Esophagus squamous epithelium (tissue), 5 donors: ENCODE data around the gene KRTAP3-3. TPM values are rescaled to one million over a fixed set of nuclear protein-coding genes. Genes with fewer than 3 reads are reported as not detected.

Source experiments
- DNase-seq: peaks from one replicate; lab custom pipeline; 2025; lab: John Stamatoyannopoulos, UW
- H3K27ac ChIP-seq, 4 donors: fragments of 200-600 bp; sonication (generic); one replicate each; pipeline ENCODE4 v1.5.1; 2016 to 2019; ENCODE audit warnings: mild to moderate bottlenecking in 1 of 4
- H3K27me3 ChIP-seq, 4 donors: fragments of 200-600 bp; sonication (generic); 1 replicate in 3 of 4; 2 replicates in 1 of 4; pipeline versions ENCODE4 v1.5.1 to v1.6.0; 2017 to 2021; ENCODE audit warnings: antibody characterized with exemption in 1 of 4
- H3K36me3 ChIP-seq, 3 donors: fragments of 200-600 bp; sonication (generic); one replicate each; pipeline ENCODE4 v1.5.1; 2016 to 2019
- H3K4me1 ChIP-seq, 3 donors: fragments of 200-600 bp; sonication (generic); one replicate each; pipeline ENCODE4 v1.5.1; 2017 to 2019
- H3K4me3 ChIP-seq, 4 donors: fragments of 200-600 bp; sonication (generic); 1 replicate in 3 of 4; 2 replicates in 1 of 4; pipeline ENCODE4 v1.5.1; 2016 to 2019; ENCODE audit warnings: mild to moderate bottlenecking in 2 of 4, moderate library complexity in 1 of 4
- H3K9me3 ChIP-seq, 3 donors: fragments of 200-600 bp; sonication (generic); one replicate each; pipeline ENCODE4 v1.5.1; 2016 to 2019
- POLR2A ChIP-seq, 4 donors: fragments of 450-650 bp; IDR thresholded peaks; one replicate each; pipeline ENCODE4 v1.6.1; 2017; ENCODE audit warnings: antibody characterized with exemption in 4 of 4, mild to moderate bottlenecking in 4 of 4, moderate library complexity in 3 of 4
- WGBS, 2 donors: methylation state at CpG; one replicate each; pipeline ENCODE4 v1.1.5; 2018; 5-methylcytosine and 5-hydroxymethylcytosine counted together
- intact Hi-C: fragments of 100-400 bp; cut with DNase I; formaldehyde crosslinking; loops from one replicate; pipeline ENCODE4 v1.15.0; 2022
- total RNA-seq, 4 donors: library from RNA; depleted of rRNA; stranded (reverse); fragments of >200 nt; gene quantifications; one replicate each; pipeline ENCODE4 v1.1.0, GENCODE V29; 2016
- TF ChIP-seq, protein P1 (sequence below), 6 experiments: fragments of 450-650 bp in 4 of 6; fragments of 200-600 bp in 2 of 6; sonication (generic) in 2 of 6; IDR thresholded peaks; one replicate each; pipeline ENCODE4 v1.5.1; 2016 to 2019; ENCODE audit warnings: antibody characterized with exemption in 6 of 6, mild to moderate bottlenecking in 4 of 6, moderate library complexity in 4 of 6
- donor health status: DM: yes; HTN: yes; CAD: no.

KRTAP3-3 gene
- total RNA-seq, 4 donors from 2014 or later = not detected

DNA sequence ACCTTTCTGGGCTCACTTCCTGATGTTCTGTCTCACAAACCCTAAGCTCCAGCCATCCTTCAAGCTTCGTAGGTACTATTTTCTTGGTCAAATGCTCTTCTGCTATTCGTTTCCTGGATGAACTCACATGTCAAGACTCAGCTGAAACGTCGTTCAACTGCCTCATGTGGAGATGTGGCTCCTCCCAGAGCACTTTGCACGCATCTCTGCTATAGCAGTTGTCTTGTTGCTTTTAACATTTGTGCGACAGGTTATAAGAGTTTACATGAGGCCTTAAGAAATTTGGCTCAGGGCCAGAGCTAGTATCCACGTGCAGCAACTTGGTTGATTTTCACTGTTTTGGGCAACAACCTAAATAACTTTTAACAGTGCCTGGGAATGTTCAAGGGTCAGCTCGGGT lies 7.0 kb downstream of the KRTAP3-3 start:
- Histone ChIP-seq H3K36me3 (no peaks in the 10 kb centered on the region), H3K27ac (no peak overlapping the region), H3K9me3 (no peaks in the 10 kb centered on the region), H3K4me1 (peaks cover 0 to 13% (median 0%) of the 10 kb centered on the region in 3 donors), H3K4me3 (no peak overlapping the region), H3K27me3 (peaks cover 0 to 10% (median 0%) of the 10 kb centered on the region in 4 donors)
- intact Hi-C loops = no loop called here
- DNase-seq = no peak
- TF ChIP-seq, protein P1, sequence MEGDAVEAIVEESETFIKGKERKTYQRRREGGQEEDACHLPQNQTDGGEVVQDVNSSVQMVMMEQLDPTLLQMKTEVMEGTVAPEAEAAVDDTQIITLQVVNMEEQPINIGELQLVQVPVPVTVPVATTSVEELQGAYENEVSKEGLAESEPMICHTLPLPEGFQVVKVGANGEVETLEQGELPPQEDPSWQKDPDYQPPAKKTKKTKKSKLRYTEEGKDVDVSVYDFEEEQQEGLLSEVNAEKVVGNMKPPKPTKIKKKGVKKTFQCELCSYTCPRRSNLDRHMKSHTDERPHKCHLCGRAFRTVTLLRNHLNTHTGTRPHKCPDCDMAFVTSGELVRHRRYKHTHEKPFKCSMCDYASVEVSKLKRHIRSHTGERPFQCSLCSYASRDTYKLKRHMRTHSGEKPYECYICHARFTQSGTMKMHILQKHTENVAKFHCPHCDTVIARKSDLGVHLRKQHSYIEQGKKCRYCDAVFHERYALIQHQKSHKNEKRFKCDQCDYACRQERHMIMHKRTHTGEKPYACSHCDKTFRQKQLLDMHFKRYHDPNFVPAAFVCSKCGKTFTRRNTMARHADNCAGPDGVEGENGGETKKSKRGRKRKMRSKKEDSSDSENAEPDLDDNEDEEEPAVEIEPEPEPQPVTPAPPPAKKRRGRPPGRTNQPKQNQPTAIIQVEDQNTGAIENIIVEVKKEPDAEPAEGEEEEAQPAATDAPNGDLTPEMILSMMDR (IDR thresholded peaks at IDR 0.05) = no peak
- TF ChIP-seq POLR2A (IDR thresholded peaks at IDR 0.05) = no peak
- WGBS, 2 donors = 26 to 53% methylated on average over 8 of the region's 8 CpGs

DNA sequence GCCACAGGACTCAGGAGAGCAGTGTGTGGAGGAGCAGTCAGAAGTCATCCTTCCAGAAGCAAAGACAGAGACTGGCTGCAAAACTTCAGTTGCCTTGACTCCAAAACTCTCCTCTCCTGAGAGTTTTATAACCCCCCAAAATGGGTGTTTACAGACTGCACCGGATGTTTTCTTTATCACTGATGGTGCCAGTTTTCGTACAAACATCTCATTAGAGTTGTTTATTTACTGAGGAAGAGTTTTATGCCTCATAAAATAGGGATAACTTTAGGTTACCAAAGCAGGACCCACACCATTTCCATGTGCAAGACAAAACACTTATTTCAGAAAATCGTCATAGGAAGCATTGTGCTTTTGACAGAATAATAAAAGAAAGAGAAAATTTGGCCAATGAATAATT lies 9.7 kb downstream of the KRTAP3-3 start, which contains the start of gene KRT40:
Gene KRT40, minus strand, starts transcription at position 101 of the 400 bp plus-strand sequence. Its CDS starts 53 bp downstream, at position 48.
- no peaks in the 10 kb centered on the region for H3K36me3 ChIP-seq
- intact Hi-C loops = no loop called here
- WGBS, 2 donors = 68 to 75% methylated on average over 3 of the region's 3 CpGs
- no peaks in the 10 kb centered on the region for H3K9me3 ChIP-seq
- H3K27me3 ChIP-seq = peaks cover 0 to 13% (median 0%) of the 10 kb centered on the region in 4 donors
- H3K27ac ChIP-seq = no peak within 1 kb of the TSS
- TF ChIP-seq, protein P1 (IDR thresholded peaks at IDR 0.05) = no peak
- no peak for TF ChIP-seq POLR2A (IDR thresholded peaks at IDR 0.05)
- H3K4me3 ChIP-seq = no peak within 1 kb of the TSS
- no peak for DNase-seq
- H3K4me1 ChIP-seq = peaks cover 0 to 16% (median 0%) of the 10 kb centered on the region in 3 donors

DNA sequence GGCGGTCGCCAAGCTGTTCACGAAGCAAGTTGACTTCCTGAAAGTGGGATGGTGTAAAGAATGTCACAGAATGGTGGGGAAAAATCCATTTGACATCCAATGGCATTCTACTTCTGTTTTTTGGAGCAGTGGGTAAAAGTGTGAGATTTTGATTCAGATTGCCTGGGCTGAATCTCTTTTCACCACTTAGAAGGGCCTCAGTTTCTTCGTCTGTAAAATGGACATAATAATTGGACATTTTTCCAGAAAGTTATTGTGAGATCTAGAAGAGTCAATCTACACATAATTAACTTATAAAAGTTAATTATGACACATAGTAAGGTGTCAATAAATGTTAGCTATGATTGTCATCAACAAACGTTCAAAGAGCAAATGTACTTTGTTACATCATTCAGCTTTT lies 12.8 kb downstream of the KRTAP3-3 start:
- no peak for DNase-seq
- Histone ChIP-seq H3K27me3 (peaks cover 0 to 24% (median 0%) of the 10 kb centered on the region in 4 donors), H3K27ac (no peak overlapping the region), H3K36me3 (no peaks in the 10 kb centered on the region), H3K4me3 (no peak overlapping the region), H3K4me1 (peaks cover 0 to 12% (median 0%) of the 10 kb centered on the region in 3 donors), H3K9me3 (no peaks in the 10 kb centered on the region)
- intact Hi-C loops = no loop called here
- TF ChIP-seq, protein P1 (IDR thresholded peaks at IDR 0.05) = no peak
- no peak for TF ChIP-seq POLR2A (IDR thresholded peaks at IDR 0.05)
- WGBS, 2 donors = 61 to 78% methylated on average over 5 of the region's 5 CpGs

DNA sequence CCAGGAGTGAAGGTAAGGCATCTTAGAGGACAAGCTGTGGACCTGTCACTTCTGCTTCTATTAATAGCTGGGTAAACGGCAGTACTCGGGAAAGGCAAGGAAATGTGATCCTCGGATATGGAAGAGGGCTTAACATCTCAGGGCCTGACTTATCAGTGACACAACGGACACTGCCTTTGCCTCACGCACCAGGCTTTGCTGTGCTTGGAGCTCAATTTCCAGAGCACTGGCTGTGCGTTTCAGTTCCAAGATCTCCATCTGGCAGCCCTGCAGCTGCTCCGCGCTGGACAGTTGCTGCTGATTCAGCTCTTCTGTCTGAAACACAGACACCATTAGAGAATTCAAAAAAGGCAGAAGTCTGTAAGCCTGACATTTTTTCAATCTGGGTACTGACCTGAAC lies 13.4 kb downstream of the KRTAP3-3 start:
- no peak overlapping the region for H3K27ac ChIP-seq
- TF ChIP-seq, protein P1 (IDR thresholded peaks at IDR 0.05) = no peak
- no peak for TF ChIP-seq POLR2A (IDR thresholded peaks at IDR 0.05)
- intact Hi-C loops = no loop called here
- WGBS, 2 donors = 41 to 54% methylated on average over 8 of the region's 8 CpGs
- H3K9me3 ChIP-seq = no peaks in the 10 kb centered on the region
- no peak overlapping the region for H3K4me3 ChIP-seq
- DNase-seq = no peak
- H3K36me3 ChIP-seq = no peaks in the 10 kb centered on the region
- peaks cover 0 to 28% (median 0%) of the 10 kb centered on the region in 4 donors for H3K27me3 ChIP-seq
- peaks cover 0 to 12% (median 0%) of the 10 kb centered on the region in 3 donors for H3K4me1 ChIP-seq

DNA sequence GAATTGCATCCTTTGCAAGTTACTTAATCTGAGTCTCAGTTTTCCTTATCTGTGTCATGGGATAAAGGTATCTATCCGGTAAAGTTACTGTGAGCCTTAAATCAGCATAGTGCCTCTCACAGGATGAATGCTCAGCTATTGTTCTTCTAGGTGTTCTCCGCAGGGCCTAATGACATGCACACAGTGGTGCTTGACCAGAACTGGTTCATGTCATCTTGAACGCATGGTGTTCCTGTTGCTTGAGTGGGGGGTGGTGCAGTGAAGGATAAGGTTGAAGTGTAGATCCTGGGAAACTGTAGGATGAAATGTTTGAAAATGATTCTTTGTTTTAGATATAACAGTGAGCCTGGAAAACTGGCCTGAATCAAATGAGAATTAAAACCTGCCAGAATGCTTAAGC lies 13.8 kb downstream of the KRTAP3-3 start:
- Histone ChIP-seq H3K4me1 (peaks cover 0 to 12% (median 0%) of the 10 kb centered on the region in 3 donors), H3K36me3 (no peaks in the 10 kb centered on the region), H3K4me3 (no peak overlapping the region), H3K9me3 (no peaks in the 10 kb centered on the region), H3K27ac (no peak overlapping the region), H3K27me3 (peaks cover 0 to 33% (median 0%) of the 10 kb centered on the region in 4 donors)
- intact Hi-C loops = no loop called here
- WGBS, 2 donors = 87 to 98% methylated on average over 3 of the region's 3 CpGs
- TF ChIP-seq, protein P1 (IDR thresholded peaks at IDR 0.05) = no peak
- TF ChIP-seq POLR2A (IDR thresholded peaks at IDR 0.05) = no peak
- no peak for DNase-seq
